Measurements from ENCODE around the gene AASDHPPT. TPM values are rescaled to one million over a fixed set of nuclear protein-coding genes. Genes with fewer than 3 reads are reported as not detected.

Gene AASDHPPT
- polyA plus RNA-seq, 1 of the 3 experiments (the other 2 are of a cell fraction), result 19.1 TPM

DNA sequence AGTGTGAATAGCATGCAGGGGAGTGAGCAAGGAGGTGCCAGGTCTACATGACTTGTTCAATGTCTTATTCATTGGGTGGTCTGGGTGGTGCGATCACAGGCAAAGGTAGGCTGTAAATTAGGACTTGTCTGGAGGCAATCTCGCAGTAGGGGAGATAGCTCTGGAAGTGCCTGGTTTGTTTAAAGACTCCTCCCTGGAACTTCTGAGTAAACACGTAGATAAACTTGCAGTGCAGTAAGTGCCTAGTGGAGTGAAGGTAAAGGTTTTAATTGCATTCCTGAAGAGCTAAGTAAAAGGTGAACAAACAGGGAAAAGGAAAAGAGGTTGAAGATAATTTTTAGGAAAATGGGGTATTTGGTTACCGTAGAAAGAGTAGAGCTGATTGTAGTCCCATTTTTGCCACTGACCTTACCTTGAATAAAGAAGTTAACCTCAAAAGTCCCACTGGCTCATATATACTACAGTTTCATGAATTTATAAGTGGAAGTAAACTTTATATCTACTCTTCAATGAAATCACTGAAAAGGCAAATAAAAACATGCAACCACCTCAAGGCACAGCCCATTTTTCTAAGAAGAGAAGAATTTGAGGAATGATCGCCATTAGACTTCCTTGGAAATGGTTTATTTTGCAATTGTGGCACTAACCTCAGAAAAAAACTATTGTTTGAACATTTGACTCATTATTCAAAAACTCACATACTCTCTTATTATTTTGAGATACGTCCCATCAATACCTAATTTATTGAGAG lies 44.3 kb downstream of the AASDHPPT start:
- no peak overlapping the region for H3K9ac ChIP-seq
- ChIA-PET POLR2A (no interaction called here), CTCF (no interaction called here)
- H3K4me2 ChIP-seq, result no peak overlapping the region
- no peaks in the 10 kb centered on the region for H3K9me2 ChIP-seq
- WGBS (ENCODE audit: low lambda C conversion rate), result 33% methylated on average over 6 of the region's 6 CpGs
- H3K4me1 ChIP-seq (ENCODE audit: control insufficient read depth in 1 of 2, insufficient read depth in 2 of 2, low read depth in 1 of 2, low read length in 1 of 2), result peaks cover 0 to 3% of the 10 kb centered on the region in 2 experiments; a peak in 2 of 4 replicates
- no peak overlapping the region for H2AFZ ChIP-seq (ENCODE audit: low read depth)
- no peak overlapping the region for H3K4me3 ChIP-seq (ENCODE audit: low read depth in 2 of 2, low read length in 1 of 2)
- H3K36me3 ChIP-seq (replicated peaks in 1 of 2; ENCODE audit: control insufficient read depth in 1 of 2, insufficient read depth in 2 of 2, low read length in 1 of 2), result no peaks in the 10 kb centered on the region
- no peaks in the 10 kb centered on the region for H3K79me2 ChIP-seq (ENCODE audit: insufficient read depth)
- H3K27me3 ChIP-seq (ENCODE audit: insufficient read depth), result no peaks in the 10 kb centered on the region
- H3K27ac ChIP-seq (ENCODE audit: low read depth in 2 of 2, low read length in 1 of 2), result no peak overlapping the region
- no peaks in the 10 kb centered on the region for H3F3A ChIP-seq (replicated peaks; ENCODE audit: insufficient read depth)
- TF ChIP-seq EP300 (IDR thresholded peaks at IDR 0.05; ENCODE audit: borderline replicate concordance in 1 of 2, low read depth in 1 of 2, low read length in 1 of 2), result no peak
- TF ChIP-seq RFX5 (IDR thresholded peaks at IDR 0.05; ENCODE audit: low read length), result no peak
- no peak for TF ChIP-seq RCOR1 (IDR thresholded peaks at IDR 0.05; ENCODE audit: low read length)
- TF ChIP-seq NRF1 (IDR thresholded peaks at IDR 0.05; ENCODE audit: low read depth, low read length), result no peak
- no peak for TF ChIP-seq TCF12 (IDR thresholded peaks at IDR 0.05)
- TF ChIP-seq MEF2A (IDR thresholded peaks at IDR 0.05; ENCODE audit: borderline replicate concordance, low read depth), result no peak
- no peak for TF ChIP-seq TAF1 (IDR thresholded peaks at IDR 0.05; ENCODE audit: borderline replicate concordance, low read depth, low read length)
- no peaks in the 10 kb centered on the region for H3K9me3 ChIP-seq
- no peak for DNase-seq
- no peaks in the 10 kb centered on the region for H4K20me1 ChIP-seq (ENCODE audit: insufficient read depth)

DNA sequence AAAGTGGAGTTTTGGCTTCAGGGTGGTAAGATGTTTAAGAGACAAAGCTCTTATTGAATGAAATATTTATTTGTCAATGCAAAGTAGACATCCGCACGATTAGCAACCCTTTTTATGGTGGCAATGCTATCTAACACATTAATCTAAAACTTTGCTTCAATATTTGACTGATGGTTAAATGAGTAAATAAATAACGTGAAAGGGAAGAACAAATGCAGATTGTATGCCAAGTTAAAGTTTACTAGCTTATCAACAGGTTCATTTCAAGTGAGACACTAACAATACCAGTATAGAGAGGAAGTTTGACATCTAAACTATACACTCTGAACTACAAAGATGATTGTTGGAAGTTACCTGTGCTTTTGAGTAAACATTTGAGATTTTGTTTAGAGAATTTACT lies 50.1 kb downstream of the AASDHPPT start:
- Histone ChIP-seq H3K27ac (ENCODE audit: low read depth in 2 of 2, low read length in 1 of 2) (no peak overlapping the region), H3K4me2 (no peak overlapping the region), H3K9me3 (no peaks in the 10 kb centered on the region), H2AFZ (ENCODE audit: low read depth) (no peak overlapping the region), H3K9me2 (no peaks in the 10 kb centered on the region), H3K36me3 (replicated peaks in 1 of 2; ENCODE audit: control insufficient read depth in 1 of 2, insufficient read depth in 2 of 2, low read length in 1 of 2) (no peaks in the 10 kb centered on the region), H3K27me3 (ENCODE audit: insufficient read depth) (peaks cover 8% of the 10 kb centered on the region; the same call in 1 of the 2 replicates), H4K20me1 (ENCODE audit: insufficient read depth) (no peaks in the 10 kb centered on the region), H3F3A (replicated peaks; ENCODE audit: insufficient read depth) (no peaks in the 10 kb centered on the region), H3K9ac (no peak overlapping the region), H3K4me1 (ENCODE audit: control insufficient read depth in 1 of 2, insufficient read depth in 2 of 2, low read depth in 1 of 2, low read length in 1 of 2) (peaks cover 0 to 3% of the 10 kb centered on the region in 2 experiments; a peak in 2 of 4 replicates), H3K79me2 (ENCODE audit: insufficient read depth) (no peaks in the 10 kb centered on the region), H3K4me3 (ENCODE audit: low read depth in 2 of 2, low read length in 1 of 2) (no peak overlapping the region)
- TF ChIP-seq NFIC (IDR thresholded peaks at IDR 0.05; ENCODE audit: borderline replicate concordance) (no peak), POLR2AphosphoS5 (IDR thresholded peaks at IDR 0.05; ENCODE audit: low read depth, low read length) (no peak), FOSL2 (IDR thresholded peaks at IDR 0.05; ENCODE audit: borderline replicate concordance, low read depth) (no peak), EZH2phosphoT487 (IDR thresholded peaks at IDR 0.05; ENCODE audit: borderline replicate concordance, low read depth) (no peak), MXI1 (IDR thresholded peaks at IDR 0.05; ENCODE audit: low read depth, low read length) (no peak), CHD2 (IDR thresholded peaks at IDR 0.05; ENCODE audit: low read length, partially characterized antibody) (no peak), RAD21 (IDR thresholded peaks at IDR 0.05; ENCODE audit: low read length) (no peak), NRF1 (IDR thresholded peaks at IDR 0.05; ENCODE audit: low read depth, low read length) (no peak), SIN3A (IDR thresholded peaks at IDR 0.05; ENCODE audit: borderline replicate concordance, low read depth, low read length) (no peak), FOXM1 (IDR thresholded peaks at IDR 0.05; ENCODE audit: low read depth) (no peak), TCF12 (IDR thresholded peaks at IDR 0.05) (no peak)
- TF ChIP-seq, protein P1, sequence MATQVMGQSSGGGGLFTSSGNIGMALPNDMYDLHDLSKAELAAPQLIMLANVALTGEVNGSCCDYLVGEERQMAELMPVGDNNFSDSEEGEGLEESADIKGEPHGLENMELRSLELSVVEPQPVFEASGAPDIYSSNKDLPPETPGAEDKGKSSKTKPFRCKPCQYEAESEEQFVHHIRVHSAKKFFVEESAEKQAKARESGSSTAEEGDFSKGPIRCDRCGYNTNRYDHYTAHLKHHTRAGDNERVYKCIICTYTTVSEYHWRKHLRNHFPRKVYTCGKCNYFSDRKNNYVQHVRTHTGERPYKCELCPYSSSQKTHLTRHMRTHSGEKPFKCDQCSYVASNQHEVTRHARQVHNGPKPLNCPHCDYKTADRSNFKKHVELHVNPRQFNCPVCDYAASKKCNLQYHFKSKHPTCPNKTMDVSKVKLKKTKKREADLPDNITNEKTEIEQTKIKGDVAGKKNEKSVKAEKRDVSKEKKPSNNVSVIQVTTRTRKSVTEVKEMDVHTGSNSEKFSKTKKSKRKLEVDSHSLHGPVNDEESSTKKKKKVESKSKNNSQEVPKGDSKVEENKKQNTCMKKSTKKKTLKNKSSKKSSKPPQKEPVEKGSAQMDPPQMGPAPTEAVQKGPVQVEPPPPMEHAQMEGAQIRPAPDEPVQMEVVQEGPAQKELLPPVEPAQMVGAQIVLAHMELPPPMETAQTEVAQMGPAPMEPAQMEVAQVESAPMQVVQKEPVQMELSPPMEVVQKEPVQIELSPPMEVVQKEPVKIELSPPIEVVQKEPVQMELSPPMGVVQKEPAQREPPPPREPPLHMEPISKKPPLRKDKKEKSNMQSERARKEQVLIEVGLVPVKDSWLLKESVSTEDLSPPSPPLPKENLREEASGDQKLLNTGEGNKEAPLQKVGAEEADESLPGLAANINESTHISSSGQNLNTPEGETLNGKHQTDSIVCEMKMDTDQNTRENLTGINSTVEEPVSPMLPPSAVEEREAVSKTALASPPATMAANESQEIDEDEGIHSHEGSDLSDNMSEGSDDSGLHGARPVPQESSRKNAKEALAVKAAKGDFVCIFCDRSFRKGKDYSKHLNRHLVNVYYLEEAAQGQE (IDR thresholded peaks at IDR 0.05; ENCODE audit: low read depth, low read length), result no peak
- TF ChIP-seq, protein P2, sequence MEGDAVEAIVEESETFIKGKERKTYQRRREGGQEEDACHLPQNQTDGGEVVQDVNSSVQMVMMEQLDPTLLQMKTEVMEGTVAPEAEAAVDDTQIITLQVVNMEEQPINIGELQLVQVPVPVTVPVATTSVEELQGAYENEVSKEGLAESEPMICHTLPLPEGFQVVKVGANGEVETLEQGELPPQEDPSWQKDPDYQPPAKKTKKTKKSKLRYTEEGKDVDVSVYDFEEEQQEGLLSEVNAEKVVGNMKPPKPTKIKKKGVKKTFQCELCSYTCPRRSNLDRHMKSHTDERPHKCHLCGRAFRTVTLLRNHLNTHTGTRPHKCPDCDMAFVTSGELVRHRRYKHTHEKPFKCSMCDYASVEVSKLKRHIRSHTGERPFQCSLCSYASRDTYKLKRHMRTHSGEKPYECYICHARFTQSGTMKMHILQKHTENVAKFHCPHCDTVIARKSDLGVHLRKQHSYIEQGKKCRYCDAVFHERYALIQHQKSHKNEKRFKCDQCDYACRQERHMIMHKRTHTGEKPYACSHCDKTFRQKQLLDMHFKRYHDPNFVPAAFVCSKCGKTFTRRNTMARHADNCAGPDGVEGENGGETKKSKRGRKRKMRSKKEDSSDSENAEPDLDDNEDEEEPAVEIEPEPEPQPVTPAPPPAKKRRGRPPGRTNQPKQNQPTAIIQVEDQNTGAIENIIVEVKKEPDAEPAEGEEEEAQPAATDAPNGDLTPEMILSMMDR (IDR thresholded peaks at IDR 0.05), result no peak
- TF ChIP-seq, protein P3, sequence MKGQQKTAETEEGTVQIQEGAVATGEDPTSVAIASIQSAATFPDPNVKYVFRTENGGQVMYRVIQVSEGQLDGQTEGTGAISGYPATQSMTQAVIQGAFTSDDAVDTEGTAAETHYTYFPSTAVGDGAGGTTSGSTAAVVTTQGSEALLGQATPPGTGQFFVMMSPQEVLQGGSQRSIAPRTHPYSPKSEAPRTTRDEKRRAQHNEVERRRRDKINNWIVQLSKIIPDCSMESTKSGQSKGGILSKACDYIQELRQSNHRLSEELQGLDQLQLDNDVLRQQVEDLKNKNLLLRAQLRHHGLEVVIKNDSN (IDR thresholded peaks at IDR 0.05; ENCODE audit: borderline replicate concordance, low read depth), result no peak
- DNase-seq, result no peak
- ChIA-PET POLR2A (no interaction called here), CTCF (interaction anchor here (0.9 to 2.4 kb wide), 2 partner anchors 9 to 26 kb away, joined by 3 to 9 read pairs; no protein-coding TSS in a partner anchor)
- 53% methylated on average over 3 of the region's 3 CpGs for WGBS (ENCODE audit: low lambda C conversion rate)
